GM23338 (cell line): ENCODE data around the gene LAMB1. TPM values are rescaled to one million over a fixed set of nuclear protein-coding genes. Genes with fewer than 3 reads are reported as not detected.

ENCODE experiments used
- ATAC-seq: fragments of 200-7000 bp; cut with Tn5 transposase; 3 replicates; pipeline ENCODE4 v1.9.1; 2020
- DNase-seq: peaks from one replicate; pipeline ENCODE4 v3.0.0-alpha.2; 2015; ENCODE audit warnings: low spot score
- H2AFZ ChIP-seq: fragments of 200-600 bp; sonication (generic); 2 replicates; pipeline ENCODE4 v1.8.0; 2016; ENCODE audit warnings: antibody characterized with exemption, mild to moderate bottlenecking, moderate library complexity
- H3F3A ChIP-seq: fragments of 200-600 bp; sonication (generic); replicated peaks from 2 replicates; pipeline ENCODE4 v1.8.0; 2017; ENCODE audit warnings: antibody characterized with exemption, mixed run types, low read depth
- H3K27ac ChIP-seq: fragments of 200-600 bp; sonication (generic); 2 replicates; pipeline ENCODE4 v1.6.1; 2016; ENCODE audit warnings: low read depth
- H3K27me3 ChIP-seq: fragments of 200-600 bp; sonication (generic); 2 replicates; pipeline ENCODE4 v1.8.0; 2016; ENCODE audit warnings: mild to moderate bottlenecking, mixed run types, moderate library complexity; ENCODE audit not compliant: insufficient read depth
- H3K36me3 ChIP-seq: fragments of 200-600 bp; sonication (generic); 2 replicates; pipeline ENCODE4 v1.8.0; 2016; ENCODE audit warnings: mild to moderate bottlenecking; ENCODE audit not compliant: insufficient read depth
- H3K4me1 ChIP-seq: fragments of 200-600 bp; sonication (generic); 2 replicates; pipeline ENCODE4 v1.8.0; 2016; ENCODE audit warnings: mild to moderate bottlenecking, moderate library complexity; ENCODE audit not compliant: insufficient read depth
- H3K4me2 ChIP-seq: fragments of 200-600 bp; sonication (generic); 2 replicates; pipeline ENCODE4 v1.7.1; 2017; ENCODE audit warnings: mixed run types
- H3K4me3 ChIP-seq: fragments of 200-600 bp; sonication (generic); 2 replicates; pipeline ENCODE4 v1.6.1; 2016; ENCODE audit warnings: mixed run types
- H3K79me2 ChIP-seq: fragments of 200-600 bp; sonication (generic); replicated peaks from 2 replicates; pipeline ENCODE4 v1.8.0; 2017; ENCODE audit warnings: mild to moderate bottlenecking; ENCODE audit not compliant: insufficient read depth
- H3K9me2 ChIP-seq: fragments of 200-600 bp; sonication (generic); 2 replicates; pipeline ENCODE4 v1.8.0; 2017; ENCODE audit not compliant: insufficient read depth
- H4K20me1 ChIP-seq: fragments of 200-600 bp; sonication (generic); replicated peaks from 2 replicates; pipeline ENCODE4 v1.8.0; 2017; ENCODE audit warnings: mild to moderate bottlenecking; ENCODE audit not compliant: insufficient read depth
- H3K27ac Mint-ChIP-seq: 2 replicates; pipeline ENCODE4 v1.8.0; 2020; ENCODE audit warnings: inconsistent platforms, mild to moderate bottlenecking, moderate library complexity, mixed read lengths
- H3K27me3 Mint-ChIP-seq: 3 replicates; pipeline ENCODE4 v1.8.0; 2022; ENCODE audit warnings: low read depth, mild to moderate bottlenecking, moderate library complexity, mixed read lengths, inconsistent platforms; ENCODE audit not compliant: insufficient read depth, poor library complexity
- H3K36me3 Mint-ChIP-seq: 3 replicates; pipeline ENCODE4 v1.8.0; 2021; ENCODE audit warnings: low read depth, mild to moderate bottlenecking, inconsistent platforms, moderate library complexity, mixed read lengths
- H3K4me1 Mint-ChIP-seq: 3 replicates; pipeline ENCODE4 v1.8.0; 2020; ENCODE audit warnings: mild to moderate bottlenecking, inconsistent platforms, mixed read lengths
- H3K4me3 Mint-ChIP-seq: 3 replicates; pipeline ENCODE4 v1.8.0; 2021; ENCODE audit warnings: moderate library complexity, mild to moderate bottlenecking, inconsistent platforms, mixed read lengths
- H3K9me3 Mint-ChIP-seq: 3 replicates; pipeline ENCODE4 v1.8.0; 2020; ENCODE audit warnings: moderate library complexity, mild to moderate bottlenecking, inconsistent platforms, mixed read lengths
- CREB1 ChIP-seq: fragments of 250-450 bp; sonication (Bioruptor Pico); IDR thresholded peaks from 2 replicates; pipeline ENCODE4 v1.5.0; 2020; ENCODE audit warnings: low read depth, mild to moderate bottlenecking, moderate library complexity
- EZH2 ChIP-seq: fragments of 200-600 bp; sonication (generic); IDR thresholded peaks from one replicate; pipeline ENCODE4 v1.8.0; 2017; ENCODE audit warnings: antibody characterized with exemption, mild to moderate bottlenecking, low read depth; ENCODE audit not compliant: unreplicated experiment
- JUNB ChIP-seq: IDR thresholded peaks from one replicate; pipeline ENCODE4 v1.6.1; 2016; ENCODE audit warnings: antibody characterized with exemption; ENCODE audit not compliant: unreplicated experiment
- ZNF114 ChIP-seq: fragments of 250-450 bp; sonication (Bioruptor Pico); IDR thresholded peaks from 2 replicates; pipeline ENCODE4 v1.5.0; 2020; ENCODE audit warnings: mild to moderate bottlenecking, moderate library complexity
- polyA plus RNA-seq: library from polyadenylated mRNA; unstranded; fragments of >200 nt; fragmentation: Nextera tagmentation; extraction: Ambion mirVana; gene quantifications from 2 replicates; pipeline ENCODE4 v1.2.1, GENCODE V29; 2016
- total RNA-seq: library from RNA; depleted of rRNA; stranded (reverse); fragments of >200 nt; shearing (Covaris generic); gene quantifications from 2 replicates; pipeline ENCODE4 v1.2.3, GENCODE V29; 2014
- TF ChIP-seq, protein P1 (sequence below): IDR thresholded peaks from 2 replicates; pipeline ENCODE4 v1.6.1; 2016; ENCODE audit warnings: antibody characterized with exemption
- TF ChIP-seq, protein P2 (sequence below), 2 experiments: fragments of 200-600 bp in 1 of 2; sonication (generic) in 1 of 2; conservative IDR thresholded peaks; 2 replicates each; pipeline versions ENCODE4 v1.5.1 to v1.6.1; 2016 to 2017; ENCODE audit warnings: antibody characterized with exemption in 2 of 2, low read depth in 2 of 2, mild to moderate bottlenecking in 2 of 2, moderate library complexity in 1 of 2
- TF ChIP-seq, protein P3 (sequence below): fragments of 250-450 bp; sonication (Bioruptor Pico); IDR thresholded peaks from 2 replicates; pipeline ENCODE4 v1.5.0; 2020; ENCODE audit warnings: mild to moderate bottlenecking, moderate library complexity

LAMB1 gene
- total and polyA plus RNA-seq, 2 experiments from 2014 or later = 53.5 to 57.8 TPM

DNA sequence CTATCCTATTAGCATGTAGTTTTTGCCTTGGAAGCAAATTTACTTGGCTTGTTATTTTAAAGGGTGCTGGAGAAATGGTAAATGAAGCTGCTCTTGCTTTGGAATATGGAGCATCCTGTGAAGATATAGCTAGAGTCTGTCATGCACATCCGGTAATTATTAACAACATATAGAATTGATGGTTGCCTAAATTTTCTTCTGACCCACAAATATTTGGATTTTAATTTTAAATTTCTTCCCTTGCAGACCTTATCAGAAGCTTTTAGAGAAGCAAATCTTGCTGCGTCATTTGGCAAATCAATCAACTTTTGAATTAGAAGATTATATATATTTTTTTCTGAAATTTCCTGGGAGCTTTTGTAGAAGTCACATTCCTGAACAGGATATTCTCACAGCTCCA lies 84.0 kb downstream of the LAMB1 start:
- Histone ChIP-seq H3K79me2 (peaks cover 5% of the 10 kb centered on the region; the same call in 1 of the 2 replicates), H4K20me1 (0 out of 2 replicates have a peak, but pooled peaks cover 4% of the 10 kb centered on the region), H3K4me3 (no peak overlapping the region), H3K9me2 (no peaks in the 10 kb centered on the region), H3K4me2 (no peak overlapping the region), H2AFZ (no peak overlapping the region), H3K27ac (no peak overlapping the region), H3K4me1 (peaks cover 3% of the 10 kb centered on the region), H3F3A (no peaks in the 10 kb centered on the region), H3K27me3 (no peaks in the 10 kb centered on the region), H3K36me3 (peaks cover 34% of the 10 kb centered on the region)
- Mint-ChIP-seq H3K36me3 (peaks cover 65% of the 10 kb centered on the region), H3K4me3 (no peak overlapping the region), H3K9me3 (no peaks in the 10 kb centered on the region), H3K27me3 (no peaks in the 10 kb centered on the region), H3K4me1 (peaks cover 2% of the 10 kb centered on the region; the same call in 2 of the 3 replicates), H3K27ac (no peak overlapping the region)
- no peak for DNase-seq
- no peak for ATAC-seq
- TF ChIP-seq, protein P1, sequence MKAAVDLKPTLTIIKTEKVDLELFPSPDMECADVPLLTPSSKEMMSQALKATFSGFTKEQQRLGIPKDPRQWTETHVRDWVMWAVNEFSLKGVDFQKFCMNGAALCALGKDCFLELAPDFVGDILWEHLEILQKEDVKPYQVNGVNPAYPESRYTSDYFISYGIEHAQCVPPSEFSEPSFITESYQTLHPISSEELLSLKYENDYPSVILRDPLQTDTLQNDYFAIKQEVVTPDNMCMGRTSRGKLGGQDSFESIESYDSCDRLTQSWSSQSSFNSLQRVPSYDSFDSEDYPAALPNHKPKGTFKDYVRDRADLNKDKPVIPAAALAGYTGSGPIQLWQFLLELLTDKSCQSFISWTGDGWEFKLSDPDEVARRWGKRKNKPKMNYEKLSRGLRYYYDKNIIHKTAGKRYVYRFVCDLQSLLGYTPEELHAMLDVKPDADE = no peak
- no peak for TF ChIP-seq EZH2
- TF ChIP-seq, protein P2, sequence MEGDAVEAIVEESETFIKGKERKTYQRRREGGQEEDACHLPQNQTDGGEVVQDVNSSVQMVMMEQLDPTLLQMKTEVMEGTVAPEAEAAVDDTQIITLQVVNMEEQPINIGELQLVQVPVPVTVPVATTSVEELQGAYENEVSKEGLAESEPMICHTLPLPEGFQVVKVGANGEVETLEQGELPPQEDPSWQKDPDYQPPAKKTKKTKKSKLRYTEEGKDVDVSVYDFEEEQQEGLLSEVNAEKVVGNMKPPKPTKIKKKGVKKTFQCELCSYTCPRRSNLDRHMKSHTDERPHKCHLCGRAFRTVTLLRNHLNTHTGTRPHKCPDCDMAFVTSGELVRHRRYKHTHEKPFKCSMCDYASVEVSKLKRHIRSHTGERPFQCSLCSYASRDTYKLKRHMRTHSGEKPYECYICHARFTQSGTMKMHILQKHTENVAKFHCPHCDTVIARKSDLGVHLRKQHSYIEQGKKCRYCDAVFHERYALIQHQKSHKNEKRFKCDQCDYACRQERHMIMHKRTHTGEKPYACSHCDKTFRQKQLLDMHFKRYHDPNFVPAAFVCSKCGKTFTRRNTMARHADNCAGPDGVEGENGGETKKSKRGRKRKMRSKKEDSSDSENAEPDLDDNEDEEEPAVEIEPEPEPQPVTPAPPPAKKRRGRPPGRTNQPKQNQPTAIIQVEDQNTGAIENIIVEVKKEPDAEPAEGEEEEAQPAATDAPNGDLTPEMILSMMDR (conservative IDR thresholded peaks at IDR 0.05; ENCODE audit: low read depth in 2 of 2) = no peak

DNA sequence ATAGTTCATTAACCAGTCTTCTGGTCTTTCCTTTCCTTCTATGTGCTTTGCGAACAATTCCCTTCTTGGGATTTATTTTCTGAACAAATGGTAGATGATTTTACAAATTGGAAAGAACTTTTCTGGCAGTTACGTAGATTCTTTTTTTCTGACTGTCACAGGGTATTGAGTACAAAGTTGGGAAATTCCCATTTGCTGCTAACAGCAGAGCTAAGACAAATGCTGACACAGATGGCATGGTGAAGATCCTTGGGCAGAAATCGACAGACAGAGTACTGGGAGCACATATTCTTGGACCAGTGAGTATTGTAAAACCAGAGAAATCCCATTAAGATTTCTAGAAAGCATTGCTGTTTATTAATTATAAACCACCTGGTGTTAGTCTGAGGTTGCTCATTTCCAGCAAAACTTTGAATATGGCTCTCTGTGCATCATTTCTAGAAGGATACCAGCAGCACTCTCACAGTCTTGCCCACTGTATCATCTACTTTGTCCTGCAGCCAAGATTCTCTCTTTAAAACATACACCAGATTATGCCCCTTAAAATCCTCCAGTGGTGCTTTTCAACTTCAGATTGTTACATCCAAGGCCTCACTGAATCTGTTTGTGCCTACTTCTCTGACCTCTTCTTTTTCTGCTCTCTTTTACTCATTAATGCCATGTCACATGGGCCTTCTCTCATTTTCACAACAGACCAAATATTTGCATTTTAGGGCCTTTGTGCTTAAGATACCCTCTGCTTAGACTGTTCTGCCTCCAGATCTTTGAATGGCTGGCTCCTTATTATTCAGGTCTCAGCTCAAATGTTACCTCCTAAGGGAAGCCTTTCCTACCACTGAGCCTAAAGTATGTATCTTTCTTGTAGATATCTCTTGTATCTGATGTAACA lies 85.0 kb downstream of the LAMB1 start:
- Mint-ChIP-seq H3K27ac (no peak overlapping the region), H3K27me3 (no peaks in the 10 kb centered on the region), H3K9me3 (no peaks in the 10 kb centered on the region), H3K4me1 (no peaks in the 10 kb centered on the region; the same call in 2 of the 3 replicates), H3K4me3 (no peak overlapping the region), H3K36me3 (peaks cover 61% of the 10 kb centered on the region)
- Histone ChIP-seq H3K27me3 (no peaks in the 10 kb centered on the region), H3K27ac (no peak overlapping the region), H3K9me2 (no peaks in the 10 kb centered on the region), H3K36me3 (peaks cover 31% of the 10 kb centered on the region), H3K4me2 (no peak overlapping the region), H3F3A (no peaks in the 10 kb centered on the region), H4K20me1 (0 out of 2 replicates have a peak, but pooled peaks cover 4% of the 10 kb centered on the region), H2AFZ (no peak overlapping the region), H3K79me2 (peaks cover 15% of the 10 kb centered on the region; the same call in 1 of the 2 replicates), H3K4me1 (no peaks in the 10 kb centered on the region), H3K4me3 (no peak overlapping the region)
- DNase-seq = no peak
- no peak for ATAC-seq
- TF ChIP-seq, protein P3, sequence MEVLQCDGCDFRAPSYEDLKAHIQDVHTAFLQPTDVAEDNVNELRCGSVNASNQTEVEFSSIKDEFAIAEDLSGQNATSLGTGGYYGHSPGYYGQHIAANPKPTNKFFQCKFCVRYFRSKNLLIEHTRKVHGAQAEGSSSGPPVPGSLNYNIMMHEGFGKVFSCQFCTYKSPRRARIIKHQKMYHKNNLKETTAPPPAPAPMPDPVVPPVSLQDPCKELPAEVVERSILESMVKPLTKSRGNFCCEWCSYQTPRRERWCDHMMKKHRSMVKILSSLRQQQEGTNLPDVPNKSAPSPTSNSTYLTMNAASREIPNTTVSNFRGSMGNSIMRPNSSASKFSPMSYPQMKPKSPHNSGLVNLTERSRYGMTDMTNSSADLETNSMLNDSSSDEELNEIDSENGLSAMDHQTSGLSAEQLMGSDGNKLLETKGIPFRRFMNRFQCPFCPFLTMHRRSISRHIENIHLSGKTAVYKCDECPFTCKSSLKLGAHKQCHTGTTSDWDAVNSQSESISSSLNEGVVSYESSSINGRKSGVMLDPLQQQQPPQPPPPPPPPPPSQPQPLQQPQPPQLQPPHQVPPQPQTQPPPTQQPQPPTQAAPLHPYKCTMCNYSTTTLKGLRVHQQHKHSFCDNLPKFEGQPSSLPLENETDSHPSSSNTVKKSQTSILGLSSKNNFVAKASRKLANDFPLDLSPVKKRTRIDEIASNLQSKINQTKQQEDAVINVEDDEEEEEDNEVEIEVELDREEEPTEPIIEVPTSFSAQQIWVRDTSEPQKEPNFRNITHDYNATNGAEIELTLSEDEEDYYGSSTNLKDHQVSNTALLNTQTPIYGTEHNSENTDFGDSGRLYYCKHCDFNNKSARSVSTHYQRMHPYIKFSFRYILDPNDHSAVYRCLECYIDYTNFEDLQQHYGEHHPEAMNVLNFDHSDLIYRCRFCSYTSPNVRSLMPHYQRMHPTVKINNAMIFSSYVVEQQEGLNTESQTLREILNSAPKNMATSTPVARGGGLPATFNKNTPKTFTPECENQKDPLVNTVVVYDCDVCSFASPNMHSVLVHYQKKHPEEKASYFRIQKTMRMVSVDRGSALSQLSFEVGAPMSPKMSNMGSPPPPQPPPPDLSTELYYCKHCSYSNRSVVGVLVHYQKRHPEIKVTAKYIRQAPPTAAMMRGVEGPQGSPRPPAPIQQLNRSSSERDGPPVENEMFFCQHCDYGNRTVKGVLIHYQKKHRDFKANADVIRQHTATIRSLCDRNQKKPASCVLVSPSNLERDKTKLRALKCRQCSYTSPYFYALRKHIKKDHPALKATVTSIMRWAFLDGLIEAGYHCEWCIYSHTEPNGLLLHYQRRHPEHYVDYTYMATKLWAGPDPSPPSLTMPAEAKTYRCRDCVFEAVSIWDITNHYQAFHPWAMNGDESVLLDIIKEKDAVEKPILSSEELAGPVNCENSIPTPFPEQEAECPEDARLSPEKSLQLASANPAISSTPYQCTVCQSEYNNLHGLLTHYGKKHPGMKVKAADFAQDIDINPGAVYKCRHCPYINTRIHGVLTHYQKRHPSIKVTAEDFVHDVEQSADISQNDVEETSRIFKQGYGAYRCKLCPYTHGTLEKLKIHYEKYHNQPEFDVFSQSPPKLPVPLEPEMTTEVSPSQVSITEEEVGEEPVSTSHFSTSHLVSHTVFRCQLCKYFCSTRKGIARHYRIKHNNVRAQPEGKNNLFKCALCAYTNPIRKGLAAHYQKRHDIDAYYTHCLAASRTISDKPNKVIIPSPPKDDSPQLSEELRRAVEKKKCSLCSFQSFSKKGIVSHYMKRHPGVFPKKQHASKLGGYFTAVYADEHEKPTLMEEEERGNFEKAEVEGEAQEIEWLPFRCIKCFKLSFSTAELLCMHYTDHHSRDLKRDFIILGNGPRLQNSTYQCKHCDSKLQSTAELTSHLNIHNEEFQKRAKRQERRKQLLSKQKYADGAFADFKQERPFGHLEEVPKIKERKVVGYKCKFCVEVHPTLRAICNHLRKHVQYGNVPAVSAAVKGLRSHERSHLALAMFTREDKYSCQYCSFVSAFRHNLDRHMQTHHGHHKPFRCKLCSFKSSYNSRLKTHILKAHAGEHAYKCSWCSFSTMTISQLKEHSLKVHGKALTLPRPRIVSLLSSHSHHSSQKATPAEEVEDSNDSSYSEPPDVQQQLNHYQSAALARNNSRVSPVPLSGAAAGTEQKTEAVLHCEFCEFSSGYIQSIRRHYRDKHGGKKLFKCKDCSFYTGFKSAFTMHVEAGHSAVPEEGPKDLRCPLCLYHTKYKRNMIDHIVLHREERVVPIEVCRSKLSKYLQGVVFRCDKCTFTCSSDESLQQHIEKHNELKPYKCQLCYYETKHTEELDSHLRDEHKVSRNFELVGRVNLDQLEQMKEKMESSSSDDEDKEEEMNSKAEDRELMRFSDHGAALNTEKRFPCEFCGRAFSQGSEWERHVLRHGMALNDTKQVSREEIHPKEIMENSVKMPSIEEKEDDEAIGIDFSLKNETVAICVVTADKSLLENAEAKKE = no peak
- TF ChIP-seq CREB1 (CRISPR knock-in tag) (no peak), ZNF114 (CRISPR knock-in tag) (no peak), JUNB (no peak)
- TF ChIP-seq, protein P2 (conservative IDR thresholded peaks at IDR 0.05; ENCODE audit: low read depth in 2 of 2) = no peak
